Renal cortical epithelial cell (primary cell): ENCODE measurements around the gene THOC7. TPM values are rescaled to one million over a fixed set of nuclear protein-coding genes. Genes with fewer than 3 reads are reported as not detected.

Experiments used
- DNase-seq: peaks from one replicate; pipeline ENCODE4 v3.0.0-alpha.2; 2011; ENCODE audit warnings: low read depth
- total RNA-seq: library from RNA; depleted of rRNA; stranded (reverse); fragments of >200 nt; gene quantifications from 2 replicates; pipeline ENCODE4 v1.2.3, GENCODE V29; 2014

The THOC7 gene
- 68.6 and 103 TPM in 2 replicates for total RNA-seq

- no peak for DNase-seq
Observed at GRCh38 chr3:63863150-63864007, at the start of gene THOC7, which contains the start of gene ATXN7. Gene THOC7, minus strand, starts transcription at chr3:63863805. Its CDS starts 15 bp downstream, at chr3:63863790. Gene ATXN7, plus strand, starts transcription at chr3:63863867. Its CDS starts 48,732 bp downstream, at chr3:63912599.

- peak; percentile 34 for DNase-seq
Observed at GRCh38 chr3:63912768-63913588, 49.4 kb upstream of the THOC7 start.

GRCh38 chr3:63911873-63912767 lies 48.5 kb upstream of the THOC7 start, which contains the start of gene SCAANT1:
Gene SCAANT1, minus strand, starts transcription at chr3:63912383.
- peak; percentile 73 for DNase-seq

GRCh38 chr3:63911509-63911872 lies 47.9 kb upstream of the THOC7 start:
- DNase-seq = no peak

GRCh38 chr3:63910891-63911290 lies 47.3 kb upstream of the THOC7 start:
- DNase-seq = no peak

GRCh38 chr3:63910001-63910400 lies 46.4 kb upstream of the THOC7 start:
- no peak for DNase-seq

GRCh38 chr3:63909431-63909830 lies 45.8 kb upstream of the THOC7 start:
- DNase-seq = no peak

GRCh38 chr3:63908776-63909175 lies 45.2 kb upstream of the THOC7 start:
- DNase-seq = no peak

GRCh38 chr3:63908081-63908736 lies 44.6 kb upstream of the THOC7 start:
- peak; percentile 33 for DNase-seq

- no peak for DNase-seq
Observed at GRCh38 chr3:63905731-63906620, 42.4 kb upstream of the THOC7 start.

GRCh38 chr3:63900459-63900858 lies 36.9 kb upstream of the THOC7 start:
- no peak for DNase-seq

GRCh38 chr3:63900010-63900409 lies 36.4 kb upstream of the THOC7 start:
- no peak for DNase-seq

- DNase-seq = no peak
Observed at GRCh38 chr3:63896332-63897030, 32.9 kb upstream of the THOC7 start.

GRCh38 chr3:63895422-63896189 lies 32.0 kb upstream of the THOC7 start:
- DNase-seq = no peak

- no peak for DNase-seq
Observed at GRCh38 chr3:63892773-63893352, 29.3 kb upstream of the THOC7 start.

- DNase-seq = no peak
Observed at GRCh38 chr3:63891518-63891917, 27.9 kb upstream of the THOC7 start.

GRCh38 chr3:63886858-63887257 lies 23.3 kb upstream of the THOC7 start:
- DNase-seq = no peak

- DNase-seq = no peak
Observed at GRCh38 chr3:63880653-63881052, 17.0 kb upstream of the THOC7 start.
